ENCODE results near the gene BCL11A. TPM values are rescaled to one million over a fixed set of nuclear protein-coding genes. Genes with fewer than 3 reads are reported as not detected.
A peak's percentile ranks its signal among the peaks of the same experiment; 100 is the strongest.

BCL11A gene
- total RNA-seq, 2 experiments from 2014 or later, result 0.57 to 0.98 TPM

GRCh38 chr2:60581433-60582282, 28.2 kb upstream of the BCL11A start:
- DNase-seq (peak; percentile 83), ATAC-seq (peak; percentile 97)
- H3K4me3 Mint-ChIP-seq, result no peak overlapping the region
- POLR2A ChIA-PET, result interaction anchor here (0.6 kb wide), 1 partner anchor 511 kb away, joined by 3 read pairs; no protein-coding TSS in a partner anchor
- no peak overlapping the region for H3K27ac Mint-ChIP-seq
- CTCF ChIA-PET, result interaction anchor here (0.6 to 2.7 kb wide), 32 partner anchors 9 to 1819 kb away, joined by 3 to 30 read pairs (median 4); partner anchors contain the start of gene BCL11A
- no peaks in the 10 kb centered on the region for H3K36me3 Mint-ChIP-seq (ENCODE audit: low read depth)
- H3K9me3 Mint-ChIP-seq (ENCODE audit: low read depth), result no peaks in the 10 kb centered on the region
- no peaks in the 10 kb centered on the region for H3K4me1 Mint-ChIP-seq
- intact Hi-C loops (cut with DNase I, micrococcal nuclease), result loop anchor here in 1 of 2 experiments (1.0 to 10.0 kb wide), 3 partner anchors 21 to 1819 kb away; no protein-coding TSS in a partner anchor
- peaks cover 26% of the 10 kb centered on the region for H3K27me3 Mint-ChIP-seq

- DNase-seq (no peak), ATAC-seq (no peak)
- Mint-ChIP-seq H3K4me1 (no peaks in the 10 kb centered on the region), H3K9me3 (ENCODE audit: low read depth) (no peaks in the 10 kb centered on the region), H3K27me3 (peaks cover 20% of the 10 kb centered on the region), H3K4me3 (no peak overlapping the region), H3K27ac (no peak overlapping the region), H3K36me3 (ENCODE audit: low read depth) (no peaks in the 10 kb centered on the region)
- intact Hi-C loops (cut with DNase I, micrococcal nuclease), result loop anchor here in 1 of 2 experiments (5.0 kb wide), 1 partner anchor 1550 kb away; no protein-coding TSS in a partner anchor
- CTCF ChIA-PET, result no interaction called here
- POLR2A ChIA-PET, result no interaction called here
Measured at GRCh38 chr2:60577682-60578283, 24.3 kb upstream of the BCL11A start.

- ATAC-seq, result no peak
- no peaks in the 10 kb centered on the region for H3K4me1 Mint-ChIP-seq
- ChIA-PET CTCF (interaction anchor here (3.6 kb wide), 1 partner anchor 9 kb away, joined by 18 read pairs; no protein-coding TSS in a partner anchor), POLR2A (no interaction called here)
- H3K36me3 Mint-ChIP-seq (ENCODE audit: low read depth), result no peaks in the 10 kb centered on the region
- no peak overlapping the region for H3K4me3 Mint-ChIP-seq
- peaks cover 13% of the 10 kb centered on the region for H3K27me3 Mint-ChIP-seq
- no peak overlapping the region for H3K27ac Mint-ChIP-seq
- intact Hi-C loops (cut with DNase I, micrococcal nuclease), result no loop called here
- no peaks in the 10 kb centered on the region for H3K9me3 Mint-ChIP-seq (ENCODE audit: low read depth)
- DNase-seq, result no peak
Measured at GRCh38 chr2:60573251-60573650, 19.8 kb upstream of the BCL11A start.

- Mint-ChIP-seq H3K36me3 (ENCODE audit: low read depth) (no peaks in the 10 kb centered on the region), H3K4me1 (no peaks in the 10 kb centered on the region), H3K27ac (no peak overlapping the region), H3K4me3 (no peak overlapping the region), H3K9me3 (ENCODE audit: low read depth) (no peaks in the 10 kb centered on the region), H3K27me3 (peaks cover 27% of the 10 kb centered on the region)
- ATAC-seq (no peak), DNase-seq (no peak)
- ChIA-PET CTCF (interaction anchor here (0.6 to 5.4 kb wide), 5 partner anchors 10 to 165 kb away, joined by 3 to 30 read pairs (median 4); no protein-coding TSS in a partner anchor), POLR2A (no interaction called here)
- intact Hi-C loops (cut with DNase I, micrococcal nuclease), result no loop called here
Measured at GRCh38 chr2:60570251-60570650, 16.8 kb upstream of the BCL11A start.

- H3K27ac Mint-ChIP-seq, result no peak overlapping the region
- intact Hi-C loops (cut with DNase I, micrococcal nuclease), result no loop called here
- peak; percentile 19 for ATAC-seq
- no peak overlapping the region for H3K4me3 Mint-ChIP-seq
- POLR2A ChIA-PET, result interaction anchor here (0.7 kb wide), 1 partner anchor 681 kb away, joined by 7 read pairs; no protein-coding TSS in a partner anchor
- H3K9me3 Mint-ChIP-seq (ENCODE audit: low read depth), result no peaks in the 10 kb centered on the region
- H3K27me3 Mint-ChIP-seq, result peaks cover 27% of the 10 kb centered on the region
- no peak for DNase-seq
- H3K4me1 Mint-ChIP-seq, result no peaks in the 10 kb centered on the region
- H3K36me3 Mint-ChIP-seq (ENCODE audit: low read depth), result no peaks in the 10 kb centered on the region
- CTCF ChIA-PET, result interaction anchor here (0.6 to 5.4 kb wide), 8 partner anchors 10 to 549 kb away, joined by 3 to 30 read pairs (median 3); no protein-coding TSS in a partner anchor
Measured at GRCh38 chr2:60569680-60570111, 16.2 kb upstream of the BCL11A start.

GRCh38 chr2:60567919-60568768, 14.7 kb upstream of the BCL11A start:
- intact Hi-C loops (cut with DNase I, micrococcal nuclease), result no loop called here

GRCh38 chr2:60567096-60567495, 13.6 kb upstream of the BCL11A start:
- no peak overlapping the region for H3K27ac Mint-ChIP-seq
- CTCF ChIA-PET, result interaction anchor here (2.1 to 5.4 kb wide), 2 partner anchors 7 to 15 kb away, joined by 15 to 30 read pairs; no protein-coding TSS in a partner anchor
- peaks cover 29% of the 10 kb centered on the region for H3K27me3 Mint-ChIP-seq
- no peaks in the 10 kb centered on the region for H3K36me3 Mint-ChIP-seq (ENCODE audit: low read depth)
- POLR2A ChIA-PET, result no interaction called here
- intact Hi-C loops (cut with DNase I, micrococcal nuclease), result no loop called here
- no peaks in the 10 kb centered on the region for H3K9me3 Mint-ChIP-seq (ENCODE audit: low read depth)
- H3K4me1 Mint-ChIP-seq, result no peaks in the 10 kb centered on the region
- ATAC-seq, result no peak
- DNase-seq, result no peak
- no peak overlapping the region for H3K4me3 Mint-ChIP-seq

More at GRCh38 chr2:60567919-60568768, 14.7 kb upstream of the BCL11A start:
- ATAC-seq (no peak), DNase-seq (no peak)
- peaks cover 26% of the 10 kb centered on the region for H3K27me3 Mint-ChIP-seq
- no peaks in the 10 kb centered on the region for H3K4me1 Mint-ChIP-seq
- CTCF ChIA-PET, result interaction anchor here (0.7 to 5.4 kb wide), 4 partner anchors 8 to 1482 kb away, joined by 4 to 30 read pairs (median 5); no protein-coding TSS in a partner anchor
- no peaks in the 10 kb centered on the region for H3K9me3 Mint-ChIP-seq (ENCODE audit: low read depth)
- H3K4me3 Mint-ChIP-seq, result no peak overlapping the region
- H3K27ac Mint-ChIP-seq, result no peak overlapping the region
- POLR2A ChIA-PET, result no interaction called here
- H3K36me3 Mint-ChIP-seq (ENCODE audit: low read depth), result no peaks in the 10 kb centered on the region

- ChIA-PET CTCF (interaction anchor here (2.1 kb wide), 1 partner anchor 16 kb away, joined by 15 read pairs; no protein-coding TSS in a partner anchor), POLR2A (no interaction called here)
- Mint-ChIP-seq H3K9me3 (ENCODE audit: low read depth) (no peaks in the 10 kb centered on the region), H3K27me3 (peaks cover 32% of the 10 kb centered on the region), H3K27ac (no peak overlapping the region), H3K36me3 (ENCODE audit: low read depth) (no peaks in the 10 kb centered on the region), H3K4me3 (no peak overlapping the region), H3K4me1 (no peaks in the 10 kb centered on the region)
- intact Hi-C loops (cut with DNase I, micrococcal nuclease), result no loop called here
- ATAC-seq (no peak), DNase-seq (peak; percentile 22)
Measured at GRCh38 chr2:60565472-60565871, 12.0 kb upstream of the BCL11A start.

- DNase-seq (no peak), ATAC-seq (peak; percentile 72)
- Mint-ChIP-seq H3K4me1 (peaks cover 14% of the 10 kb centered on the region), H3K27ac (no peak overlapping the region), H3K4me3 (no peak overlapping the region), H3K27me3 (peaks cover 44% of the 10 kb centered on the region), H3K36me3 (ENCODE audit: low read depth) (no peaks in the 10 kb centered on the region), H3K9me3 (ENCODE audit: low read depth) (no peaks in the 10 kb centered on the region)
- CTCF ChIA-PET, result interaction anchor here (0.7 to 4.8 kb wide), 9 partner anchors 8 to 138 kb away, joined by 3 to 30 read pairs (median 6); no protein-coding TSS in a partner anchor
- POLR2A ChIA-PET, result no interaction called here
- intact Hi-C loops (cut with DNase I, micrococcal nuclease), result loop anchor here in 1 of 2 experiments (1.0 to 2.0 kb wide), 2 partner anchors 21 to 438 kb away; no protein-coding TSS in a partner anchor
Measured at GRCh38 chr2:60560734-60561644, 7.5 kb upstream of the BCL11A start.

GRCh38 chr2:60559880-60560279, 6.4 kb upstream of the BCL11A start:
- ChIA-PET POLR2A (interaction anchor here (0.6 kb wide), 1 partner anchor 79 kb away, joined by 3 read pairs; no protein-coding TSS in a partner anchor), CTCF (interaction anchor here (0.6 to 4.8 kb wide), 5 partner anchors 10 to 83 kb away, joined by 3 to 30 read pairs (median 4); no protein-coding TSS in a partner anchor)
- ATAC-seq (no peak), DNase-seq (no peak)
- H3K27ac Mint-ChIP-seq, result no peak overlapping the region
- no peak overlapping the region for H3K4me3 Mint-ChIP-seq
- H3K9me3 Mint-ChIP-seq (ENCODE audit: low read depth), result no peaks in the 10 kb centered on the region
- intact Hi-C loops (cut with DNase I, micrococcal nuclease), result loop anchor here in 1 of 2 experiments (1.0 to 10.0 kb wide), 5 partner anchors 22 to 1535 kb away; partner anchors contain the start of genes PEX13, PUS10 and XPO1
- peaks cover 21% of the 10 kb centered on the region for H3K4me1 Mint-ChIP-seq
- peaks cover 48% of the 10 kb centered on the region for H3K27me3 Mint-ChIP-seq
- H3K36me3 Mint-ChIP-seq (ENCODE audit: low read depth), result no peaks in the 10 kb centered on the region

Data from activated CD4-positive, alpha-beta T cell treated with anti-CD3 and anti-CD28 coated beads for 36 hours (primary cell).